ENCODE results near the gene MLST8. TPM values are rescaled to one million over a fixed set of nuclear protein-coding genes. Genes with fewer than 3 reads are reported as not detected.
"Not testable (repeated sequence)": the region's sequence is repeated elsewhere in the genome, so short reads cannot be mapped to it uniquely, and the experiment has no call there.

MLST8 gene
- total and polyA plus RNA-seq, 2 experiments from 2014 or later: 100.0 to 117 TPM

DNA sequence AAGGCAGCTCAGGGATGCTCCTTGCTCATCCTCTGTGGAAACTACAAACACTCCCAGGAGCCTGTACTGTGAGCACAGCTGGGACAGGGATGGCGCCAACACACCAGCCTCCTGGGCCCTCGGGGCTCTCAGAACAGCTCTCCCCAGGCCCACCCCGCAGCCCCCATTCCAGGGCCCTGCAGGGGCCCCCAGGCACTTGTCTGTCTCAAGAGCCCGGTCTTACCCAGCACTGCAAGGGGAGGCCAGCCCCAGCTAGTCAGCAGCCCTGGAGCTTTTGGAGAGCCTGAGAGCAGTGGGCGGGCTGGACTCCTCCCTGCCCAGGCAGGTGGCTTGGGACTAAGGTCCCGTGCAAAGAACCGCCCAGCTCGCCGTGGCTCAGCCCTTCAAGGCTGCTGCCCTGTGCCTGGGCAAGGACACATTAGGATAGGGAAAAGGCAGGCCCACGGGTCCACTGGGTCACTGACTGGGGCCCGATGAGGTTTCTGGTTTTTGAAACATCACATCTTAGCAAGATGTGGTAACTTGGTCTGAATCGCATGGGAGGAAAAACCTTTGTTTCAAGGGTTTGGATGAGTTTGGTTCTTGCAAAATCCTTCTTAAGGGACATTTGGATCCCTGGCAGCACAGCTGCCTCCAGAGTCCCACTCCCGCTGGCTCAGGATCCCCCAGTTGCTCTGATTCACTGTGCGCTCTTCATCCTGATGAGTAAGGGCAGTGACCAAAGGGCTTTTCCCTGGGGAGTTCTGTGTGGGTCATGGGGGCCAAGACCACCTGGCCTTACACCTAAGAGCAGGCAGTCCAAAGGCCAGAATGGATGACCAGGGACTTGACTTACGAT, 33.8 kb downstream of the MLST8 start:
- DNase-seq (ENCODE audit: low read depth in 1 of 2, low spot score in 1 of 2): no peak
- Histone ChIP-seq H3K36me3 (peaks cover 23% of the 10 kb centered on the region), H3K4me1 (ENCODE audit: low read depth) (peaks cover 8% of the 10 kb centered on the region), H3K9me3 (ENCODE audit: low read depth) (no peaks in the 10 kb centered on the region), H3K27ac (no peak overlapping the region), H3K27me3 (peaks cover 15% of the 10 kb centered on the region), H3K4me3 (no peak overlapping the region)
- TF ChIP-seq, protein P1, sequence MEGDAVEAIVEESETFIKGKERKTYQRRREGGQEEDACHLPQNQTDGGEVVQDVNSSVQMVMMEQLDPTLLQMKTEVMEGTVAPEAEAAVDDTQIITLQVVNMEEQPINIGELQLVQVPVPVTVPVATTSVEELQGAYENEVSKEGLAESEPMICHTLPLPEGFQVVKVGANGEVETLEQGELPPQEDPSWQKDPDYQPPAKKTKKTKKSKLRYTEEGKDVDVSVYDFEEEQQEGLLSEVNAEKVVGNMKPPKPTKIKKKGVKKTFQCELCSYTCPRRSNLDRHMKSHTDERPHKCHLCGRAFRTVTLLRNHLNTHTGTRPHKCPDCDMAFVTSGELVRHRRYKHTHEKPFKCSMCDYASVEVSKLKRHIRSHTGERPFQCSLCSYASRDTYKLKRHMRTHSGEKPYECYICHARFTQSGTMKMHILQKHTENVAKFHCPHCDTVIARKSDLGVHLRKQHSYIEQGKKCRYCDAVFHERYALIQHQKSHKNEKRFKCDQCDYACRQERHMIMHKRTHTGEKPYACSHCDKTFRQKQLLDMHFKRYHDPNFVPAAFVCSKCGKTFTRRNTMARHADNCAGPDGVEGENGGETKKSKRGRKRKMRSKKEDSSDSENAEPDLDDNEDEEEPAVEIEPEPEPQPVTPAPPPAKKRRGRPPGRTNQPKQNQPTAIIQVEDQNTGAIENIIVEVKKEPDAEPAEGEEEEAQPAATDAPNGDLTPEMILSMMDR (IDR thresholded peaks at IDR 0.05; ENCODE audit: low read depth, low read length): no peak

DNA sequence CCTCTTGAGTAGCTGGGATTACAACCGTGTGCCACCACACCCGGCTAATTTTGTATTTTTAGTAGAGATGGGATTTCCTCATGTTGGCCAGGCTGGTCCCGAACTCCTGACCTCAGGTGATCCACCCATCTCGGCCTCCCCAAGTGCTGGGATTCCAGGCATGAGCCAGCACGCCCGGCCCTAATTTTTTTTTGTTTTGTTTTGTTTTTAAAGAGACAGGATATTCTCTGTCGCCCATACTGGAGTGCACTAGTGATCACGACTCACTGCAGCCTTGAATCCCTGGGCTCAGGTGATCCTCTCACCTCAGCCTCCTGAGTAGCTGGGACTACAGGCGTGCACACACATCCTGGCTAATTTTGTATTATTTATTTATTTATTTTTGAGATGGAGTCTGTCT, 35.1 kb downstream of the MLST8 start:
- not testable (repeated sequence) for DNase-seq (ENCODE audit: low read depth in 1 of 2, low spot score in 1 of 2); H3K4me3 ChIP-seq; H3K9me3 ChIP-seq (ENCODE audit: low read depth); H3K27ac ChIP-seq; H3K4me1 ChIP-seq (ENCODE audit: low read depth)
- Histone ChIP-seq H3K36me3 (peaks cover 16% of the 10 kb centered on the region), H3K27me3 (peaks cover 15% of the 10 kb centered on the region)

DNA sequence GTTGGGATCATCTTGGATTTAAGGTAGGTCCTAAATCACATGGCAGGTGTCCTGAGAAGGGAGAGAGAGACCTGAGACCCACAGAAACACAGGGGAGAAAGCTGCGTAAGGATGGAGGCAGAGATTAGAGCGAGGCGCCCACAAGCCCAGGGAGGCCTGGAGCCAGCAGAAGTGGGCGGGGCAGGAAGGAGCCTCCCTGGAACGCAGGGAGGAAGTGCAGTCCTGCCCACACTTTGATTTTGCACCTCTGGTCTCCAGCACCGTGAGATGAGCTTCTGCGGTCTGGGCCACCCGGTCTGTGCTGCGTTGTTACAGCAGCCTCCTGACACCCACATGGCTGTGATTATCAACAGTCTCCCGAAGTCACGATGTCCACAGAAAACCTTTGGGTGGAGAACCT, 37.3 kb downstream of the MLST8 start:
- Histone ChIP-seq H3K36me3 (peaks cover 19% of the 10 kb centered on the region), H3K9me3 (ENCODE audit: low read depth) (no peaks in the 10 kb centered on the region), H3K4me3 (no peak overlapping the region), H3K27ac (no peak overlapping the region), H3K27me3 (peaks cover 5% of the 10 kb centered on the region), H3K4me1 (ENCODE audit: low read depth) (no peaks in the 10 kb centered on the region)
- no peak for DNase-seq (ENCODE audit: low read depth in 1 of 2, low spot score in 1 of 2)
- TF ChIP-seq, protein P1 (IDR thresholded peaks at IDR 0.05; ENCODE audit: low read depth, low read length): no peak

DNA sequence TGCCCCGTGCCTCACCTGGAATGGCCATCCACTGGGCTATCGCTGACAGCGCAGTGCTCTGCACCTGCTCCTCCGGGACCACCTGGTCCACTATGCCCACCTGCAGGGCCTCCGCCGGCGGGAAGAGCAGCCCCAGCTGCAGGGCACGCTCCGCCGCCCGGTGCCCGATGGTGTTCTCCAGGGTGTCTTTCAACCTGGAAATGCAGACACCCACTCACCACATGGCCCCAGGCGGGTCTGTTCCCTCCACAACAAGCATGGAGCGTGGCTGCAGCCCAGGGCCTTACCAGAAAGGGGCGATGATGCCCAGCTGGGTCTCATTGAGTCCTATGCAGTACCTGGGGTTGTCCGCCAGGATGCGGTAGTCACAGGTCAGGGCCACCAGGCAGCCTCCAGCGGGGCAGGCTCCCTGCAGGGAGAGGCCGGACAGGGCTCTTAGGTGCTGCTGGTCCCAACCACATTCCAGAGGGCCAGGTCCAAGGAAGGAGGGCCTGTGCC, 37.8 kb downstream of the MLST8 start:
- TF ChIP-seq, protein P1 (IDR thresholded peaks at IDR 0.05; ENCODE audit: low read depth, low read length): no peak
- no peak for DNase-seq (ENCODE audit: low read depth in 1 of 2, low spot score in 1 of 2)

DNA sequence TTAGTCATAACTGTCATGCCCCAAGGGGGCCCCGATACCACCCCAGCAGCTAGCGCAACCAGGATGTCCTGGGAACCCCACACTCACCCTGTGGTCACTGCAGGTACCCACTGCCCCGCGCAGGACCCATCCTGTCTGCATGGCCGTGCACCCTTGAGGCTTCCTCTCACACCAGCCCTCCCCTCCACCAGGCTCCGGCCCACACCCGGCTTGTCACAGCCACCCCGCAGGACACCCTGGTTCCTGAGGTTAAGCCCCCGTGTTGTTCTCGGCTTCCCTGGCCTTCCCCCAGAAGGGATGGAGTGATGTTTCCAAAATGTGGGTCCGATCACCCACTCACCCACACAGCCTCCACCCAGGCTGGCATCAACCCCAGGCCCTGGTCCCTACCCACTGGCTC, 38.5 kb downstream of the MLST8 start:
- Histone ChIP-seq H3K27ac (no peak overlapping the region), H3K27me3 (no peaks in the 10 kb centered on the region), H3K4me3 (no peak overlapping the region), H3K36me3 (peaks cover 19% of the 10 kb centered on the region), H3K9me3 (ENCODE audit: low read depth) (no peaks in the 10 kb centered on the region), H3K4me1 (ENCODE audit: low read depth) (no peaks in the 10 kb centered on the region)
- no peak for DNase-seq (ENCODE audit: low read depth in 1 of 2, low spot score in 1 of 2)
- TF ChIP-seq, protein P1 (IDR thresholded peaks at IDR 0.05; ENCODE audit: low read depth, low read length): no peak

More for the DNA sequence above, 37.8 kb downstream of the MLST8 start:
- Histone ChIP-seq H3K27me3 (no peaks in the 10 kb centered on the region), H3K9me3 (ENCODE audit: low read depth) (no peaks in the 10 kb centered on the region), H3K4me1 (ENCODE audit: low read depth) (no peaks in the 10 kb centered on the region), H3K27ac (no peak overlapping the region), H3K36me3 (peaks cover 19% of the 10 kb centered on the region), H3K4me3 (no peak overlapping the region)

DNA sequence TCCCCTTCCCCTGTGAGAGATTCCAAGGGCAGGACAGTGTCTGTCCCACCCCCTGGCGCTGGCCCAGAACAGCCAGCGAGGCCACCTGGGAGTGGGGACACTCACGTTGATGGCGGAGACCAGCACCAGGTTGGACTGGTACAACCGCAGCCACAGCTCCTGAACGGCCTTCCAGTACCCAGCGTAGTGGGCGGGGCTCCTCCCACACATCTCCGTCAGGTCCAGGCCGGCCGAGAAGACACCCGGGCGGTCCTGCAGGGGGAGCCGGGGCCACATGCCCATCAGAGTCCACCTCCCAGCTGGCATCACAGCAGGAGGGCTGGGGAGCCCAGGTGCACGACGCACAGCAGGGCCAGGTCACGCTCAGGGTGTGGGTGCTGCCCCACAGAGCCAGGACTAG, 39.0 kb downstream of the MLST8 start:
- Histone ChIP-seq H3K27ac (no peak overlapping the region), H3K9me3 (ENCODE audit: low read depth) (no peaks in the 10 kb centered on the region), H3K4me1 (ENCODE audit: low read depth) (no peaks in the 10 kb centered on the region), H3K27me3 (no peaks in the 10 kb centered on the region), H3K4me3 (no peak overlapping the region), H3K36me3 (peaks cover 19% of the 10 kb centered on the region)
- DNase-seq (ENCODE audit: low read depth in 1 of 2, low spot score in 1 of 2): no peak
- TF ChIP-seq, protein P1 (IDR thresholded peaks at IDR 0.05; ENCODE audit: low read depth, low read length): peak; percentile 5

Data from cardiac muscle cell (in vitro differentiated cells and primary cell).